ENCODE measurements around the gene B3GALT6. TPM values are rescaled to one million over a fixed set of nuclear protein-coding genes. Genes with fewer than 3 reads are reported as not detected.

The B3GALT6 gene
- total RNA-seq, 1 experiment from 2014 or later: 8.6 TPM

GRCh38 chr1:1272341-1273208, 40.5 kb downstream of the B3GALT6 start:
- Histone ChIP-seq H3K27me3 (ENCODE audit: low read length) (no peaks in the 10 kb centered on the region), H3K4me3 (ENCODE audit: low read length) (peak overlapping the region; percentile 98), H3K4me2 (ENCODE audit: low read depth, low read length, poor library complexity, severe bottlenecking) (peak overlapping the region; percentile 99), H3K27ac (ENCODE audit: low read length) (peak overlapping the region; percentile 29; the same call in 1 of the 2 replicates), H3K9me3 (ENCODE audit: low read length) (no peaks in the 10 kb centered on the region), H3K36me3 (ENCODE audit: insufficient read depth, low read length) (0 out of 2 replicates have a peak, but pooled peaks cover under 1% of the 10 kb centered on the region), H3K4me1 (ENCODE audit: low read length) (peaks cover 34% of the 10 kb centered on the region), H4K20me1 (ENCODE audit: insufficient read depth, low read depth, low read length) (peaks cover 44% of the 10 kb centered on the region; the same call in 1 of the 2 replicates), H3K9ac (ENCODE audit: low read length) (peak overlapping the region; percentile 99), H2AFZ (ENCODE audit: low read length) (no peak overlapping the region), H3K79me2 (ENCODE audit: low read length) (peaks cover 56% of the 10 kb centered on the region), H3K9me2 (replicated peaks; ENCODE audit: insufficient read depth, low read length) (no peaks in the 10 kb centered on the region)
- peak; percentile 64 for DNase-seq

GRCh38 chr1:1273209-1273511, 41.1 kb downstream of the B3GALT6 start:
- Histone ChIP-seq H3K9me2 (replicated peaks; ENCODE audit: insufficient read depth, low read length) (no peaks in the 10 kb centered on the region), H3K9me3 (ENCODE audit: low read length) (no peaks in the 10 kb centered on the region), H3K4me2 (ENCODE audit: low read depth, low read length, poor library complexity, severe bottlenecking) (peak overlapping the region; percentile 99), H3K79me2 (ENCODE audit: low read length) (peaks cover 50% of the 10 kb centered on the region), H4K20me1 (ENCODE audit: insufficient read depth, low read depth, low read length) (peaks cover 39% of the 10 kb centered on the region; the same call in 1 of the 2 replicates), H2AFZ (ENCODE audit: low read length) (no peak overlapping the region), H3K4me1 (ENCODE audit: low read length) (peaks cover 34% of the 10 kb centered on the region), H3K4me3 (ENCODE audit: low read length) (peak overlapping the region; percentile 98), H3K27ac (ENCODE audit: low read length) (peak overlapping the region; percentile 29; the same call in 1 of the 2 replicates), H3K27me3 (ENCODE audit: low read length) (no peaks in the 10 kb centered on the region), H3K9ac (ENCODE audit: low read length) (peak overlapping the region; percentile 99), H3K36me3 (ENCODE audit: insufficient read depth, low read length) (no peaks in the 10 kb centered on the region)
- no peak for DNase-seq

GRCh38 chr1:1273512-1274298, 41.7 kb downstream of the B3GALT6 start, which contains the start of gene UBE2J2:
Gene UBE2J2 (minus strand): TSS chr1:1273854. CDS start chr1:1267992, 5,862 bp downstream.
- H3K27ac ChIP-seq (ENCODE audit: low read length): peak within 1 kb of the TSS; percentile 29; the same call in 1 of the 2 replicates
- peaks cover 35% of the 10 kb centered on the region; the same call in 1 of the 2 replicates for H4K20me1 ChIP-seq (ENCODE audit: insufficient read depth, low read depth, low read length)
- DNase-seq: peak; percentile 96
- H3K9ac ChIP-seq (ENCODE audit: low read length): peak within 1 kb of the TSS; percentile 99
- H3K27me3 ChIP-seq (ENCODE audit: low read length): no peaks in the 10 kb centered on the region
- no peaks in the 10 kb centered on the region for H3K9me2 ChIP-seq (replicated peaks; ENCODE audit: insufficient read depth, low read length)
- peak within 1 kb of the TSS; percentile 99 for H3K4me2 ChIP-seq (ENCODE audit: low read depth, low read length, poor library complexity, severe bottlenecking)
- peak within 1 kb of the TSS; percentile 98 for H3K4me3 ChIP-seq (ENCODE audit: low read length)
- peaks cover 34% of the 10 kb centered on the region for H3K4me1 ChIP-seq (ENCODE audit: low read length)
- H3K36me3 ChIP-seq (ENCODE audit: insufficient read depth, low read length): no peaks in the 10 kb centered on the region
- peaks cover 45% of the 10 kb centered on the region for H3K79me2 ChIP-seq (ENCODE audit: low read length)
- no peaks in the 10 kb centered on the region for H3K9me3 ChIP-seq (ENCODE audit: low read length)
- peak within 1 kb of the TSS; percentile 95 for H2AFZ ChIP-seq (ENCODE audit: low read length)

DNA sequence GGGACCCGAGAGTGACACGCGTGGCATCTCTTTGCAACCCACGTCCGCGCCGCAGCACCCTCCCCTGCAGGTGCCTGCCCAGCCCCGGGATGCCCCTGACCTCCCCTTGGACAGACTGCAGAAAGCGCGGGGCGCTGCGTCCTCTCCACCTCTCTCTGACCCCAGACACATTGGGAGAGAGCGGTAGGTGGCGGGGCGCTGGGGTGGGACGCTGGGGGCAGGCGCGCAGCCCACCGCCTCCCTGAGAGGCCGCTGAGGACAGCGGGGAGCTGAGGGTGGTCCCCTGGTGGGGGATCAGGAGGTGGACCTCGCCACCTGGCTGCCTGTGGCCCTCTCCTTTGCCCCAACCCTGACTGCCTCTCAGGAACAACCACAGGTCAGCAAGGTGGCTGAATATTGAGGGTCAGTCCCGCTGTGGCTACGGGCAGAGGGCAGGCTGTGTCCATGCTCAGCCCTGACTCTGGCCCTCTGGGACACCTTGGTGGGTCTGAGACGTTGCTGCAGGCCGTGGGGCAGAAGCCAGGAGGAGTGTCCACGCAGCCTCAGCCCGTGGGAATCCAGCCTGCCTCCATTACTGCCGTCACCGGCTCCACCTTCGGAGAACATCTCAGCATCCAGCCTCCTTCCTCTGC, 42.4 kb downstream of the B3GALT6 start:
- Histone ChIP-seq H3K27me3 (ENCODE audit: low read length) (no peaks in the 10 kb centered on the region), H3K79me2 (ENCODE audit: low read length) (peaks cover 42% of the 10 kb centered on the region), H3K9ac (ENCODE audit: low read length) (peak overlapping the region; percentile 87), H3K36me3 (ENCODE audit: insufficient read depth, low read length) (no peaks in the 10 kb centered on the region), H3K9me3 (ENCODE audit: low read length) (no peaks in the 10 kb centered on the region), H3K9me2 (replicated peaks; ENCODE audit: insufficient read depth, low read length) (no peaks in the 10 kb centered on the region), H3K4me1 (ENCODE audit: low read length) (peaks cover 34% of the 10 kb centered on the region), H2AFZ (ENCODE audit: low read length) (peak overlapping the region; percentile 95), H3K4me2 (ENCODE audit: low read depth, low read length, poor library complexity, severe bottlenecking) (peak overlapping the region; percentile 94), H3K27ac (ENCODE audit: low read length) (no peak overlapping the region), H4K20me1 (ENCODE audit: insufficient read depth, low read depth, low read length) (peaks cover 35% of the 10 kb centered on the region; the same call in 1 of the 2 replicates), H3K4me3 (ENCODE audit: low read length) (peak overlapping the region; percentile 79)
- DNase-seq: no peak

DNA sequence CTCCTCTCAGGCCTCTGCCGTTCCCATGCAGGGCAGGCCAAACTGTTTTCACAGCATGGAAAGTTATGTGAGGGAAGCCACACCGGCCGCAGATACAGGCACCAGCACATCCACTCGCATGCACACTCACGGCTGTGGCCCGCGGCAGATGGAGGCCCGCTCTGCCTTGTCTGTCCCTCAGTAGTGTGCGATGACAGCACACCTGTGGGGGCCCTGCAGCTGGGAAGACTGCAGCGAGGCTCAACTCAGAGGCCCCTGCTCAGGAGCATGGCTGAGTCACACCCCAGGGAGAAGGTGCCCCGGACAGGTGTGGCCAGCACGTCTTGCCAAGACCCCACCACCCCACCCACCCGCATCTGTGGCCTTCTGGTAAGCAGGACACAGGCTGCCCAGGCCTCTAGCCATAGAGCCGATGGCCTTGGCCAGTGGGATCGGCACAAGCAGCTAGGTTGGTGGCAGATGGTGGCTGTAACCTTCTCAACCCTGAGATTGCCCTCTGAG, 42.9 kb downstream of the B3GALT6 start:
- Histone ChIP-seq H3K36me3 (ENCODE audit: insufficient read depth, low read length) (no peaks in the 10 kb centered on the region), H3K9me3 (ENCODE audit: low read length) (no peaks in the 10 kb centered on the region), H3K4me1 (ENCODE audit: low read length) (peaks cover 34% of the 10 kb centered on the region), H4K20me1 (ENCODE audit: insufficient read depth, low read depth, low read length) (peaks cover 31% of the 10 kb centered on the region; the same call in 1 of the 2 replicates), H3K27ac (ENCODE audit: low read length) (no peak overlapping the region), H3K27me3 (ENCODE audit: low read length) (no peaks in the 10 kb centered on the region), H3K9ac (ENCODE audit: low read length) (peak overlapping the region; percentile 87; the same call in 1 of the 2 replicates), H3K4me2 (ENCODE audit: low read depth, low read length, poor library complexity, severe bottlenecking) (peak overlapping the region; percentile 94), H2AFZ (ENCODE audit: low read length) (no peak overlapping the region), H3K79me2 (ENCODE audit: low read length) (peaks cover 36% of the 10 kb centered on the region), H3K9me2 (replicated peaks; ENCODE audit: insufficient read depth, low read length) (no peaks in the 10 kb centered on the region), H3K4me3 (ENCODE audit: low read length) (peak overlapping the region; percentile 79; the same call in 1 of the 2 replicates)
- no peak for DNase-seq

DNA sequence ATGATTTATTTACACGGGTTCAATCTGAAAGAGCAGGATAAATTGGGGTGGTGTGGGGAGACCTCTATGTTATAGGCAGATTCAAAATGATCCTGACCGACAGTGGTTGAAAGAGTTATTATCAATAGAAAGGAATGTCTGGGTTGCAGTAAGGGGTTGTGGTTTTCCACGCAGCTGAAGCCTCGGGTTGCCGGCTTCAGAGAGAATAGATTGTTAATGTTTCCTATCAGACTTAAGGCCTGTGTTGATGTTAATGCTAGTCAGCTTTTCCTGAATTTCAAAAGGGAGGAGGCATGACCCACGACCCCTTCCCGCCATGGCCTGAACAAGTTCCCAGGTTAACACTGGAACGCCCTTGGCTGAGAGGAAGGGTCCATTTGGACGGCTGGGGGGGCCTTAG, 43.8 kb downstream of the B3GALT6 start:
- H3K9me3 ChIP-seq (ENCODE audit: low read length): no peaks in the 10 kb centered on the region
- no peaks in the 10 kb centered on the region for H3K36me3 ChIP-seq (ENCODE audit: insufficient read depth, low read length)
- H3K4me2 ChIP-seq (ENCODE audit: low read depth, low read length, poor library complexity, severe bottlenecking): no peak overlapping the region
- peaks cover 30% of the 10 kb centered on the region for H3K4me1 ChIP-seq (ENCODE audit: low read length)
- H3K9me2 ChIP-seq (replicated peaks; ENCODE audit: insufficient read depth, low read length): no peaks in the 10 kb centered on the region
- no peak overlapping the region for H2AFZ ChIP-seq (ENCODE audit: low read length)
- H3K27ac ChIP-seq (ENCODE audit: low read length): no peak overlapping the region
- DNase-seq: no peak
- H3K4me3 ChIP-seq (ENCODE audit: low read length): no peak overlapping the region
- peaks cover 28% of the 10 kb centered on the region for H3K79me2 ChIP-seq (ENCODE audit: low read length)
- H4K20me1 ChIP-seq (ENCODE audit: insufficient read depth, low read depth, low read length): peaks cover 23% of the 10 kb centered on the region; the same call in 1 of the 2 replicates
- no peaks in the 10 kb centered on the region for H3K27me3 ChIP-seq (ENCODE audit: low read length)
- H3K9ac ChIP-seq (ENCODE audit: low read length): no peak overlapping the region

GRCh38 chr1:1278620-1279019, 46.6 kb downstream of the B3GALT6 start:
- H3K79me2 ChIP-seq (ENCODE audit: low read length): peaks cover under 1% of the 10 kb centered on the region; the same call in 1 of the 2 replicates
- no peak overlapping the region for H3K27ac ChIP-seq (ENCODE audit: low read length)
- H3K4me2 ChIP-seq (ENCODE audit: low read depth, low read length, poor library complexity, severe bottlenecking): no peak overlapping the region
- DNase-seq: no peak
- H3K9ac ChIP-seq (ENCODE audit: low read length): no peak overlapping the region
- no peak overlapping the region for H3K4me3 ChIP-seq (ENCODE audit: low read length)
- no peaks in the 10 kb centered on the region for H3K9me2 ChIP-seq (replicated peaks; ENCODE audit: insufficient read depth, low read length)
- no peaks in the 10 kb centered on the region for H3K27me3 ChIP-seq (ENCODE audit: low read length)
- H4K20me1 ChIP-seq (ENCODE audit: insufficient read depth, low read depth, low read length): no peaks in the 10 kb centered on the region
- H3K9me3 ChIP-seq (ENCODE audit: low read length): no peaks in the 10 kb centered on the region
- no peak overlapping the region for H2AFZ ChIP-seq (ENCODE audit: low read length)
- no peaks in the 10 kb centered on the region for H3K36me3 ChIP-seq (ENCODE audit: insufficient read depth, low read length)
- H3K4me1 ChIP-seq (ENCODE audit: low read length): peaks cover 11% of the 10 kb centered on the region
